Motor neuron (in vitro differentiated cells): Measurements from ENCODE around the gene COL6A1. TPM values are rescaled to one million over a fixed set of nuclear protein-coding genes. Genes with fewer than 3 reads are reported as not detected.

ENCODE experiments used
- ATAC-seq, 8 experiments: fragments of 200-7000 bp; cut with Tn5 transposase; replicated peaks in 6 of 8; 2 replicates each; pipeline ENCODE4 v1.8.0; 2021; ENCODE audit warnings: mild to moderate bottlenecking in 8 of 8, moderate library complexity in 8 of 8
- H3K27ac ChIP-seq, 2 donors: fragments of 250-450 bp; sonication (Bioruptor Pico); 2 replicates each; pipeline ENCODE4 v1.9.0; 2021; ENCODE audit warnings: antibody characterized with exemption in 2 of 2, mild to moderate bottlenecking in 2 of 2, moderate library complexity in 1 of 2
- H3K4me1 ChIP-seq, 2 donors: fragments of 250-450 bp; sonication (Bioruptor Pico); replicated peaks in 1 of 2; 2 replicates each; pipeline ENCODE4 v1.6.1; 2021; ENCODE audit warnings: antibody characterized with exemption in 2 of 2, mild to moderate bottlenecking in 2 of 2, moderate library complexity in 1 of 2
- H3K4me3 ChIP-seq, 5 donors: fragments of 250-450 bp; sonication (Bioruptor Pico); 2 replicates each; pipeline ENCODE4 v1.9.0; 2021; ENCODE audit warnings: antibody characterized with exemption in 5 of 5, mild to moderate bottlenecking in 5 of 5, moderate library complexity in 4 of 5
- WGBS, 10 experiments: fragments of 450-650 bp; shearing (Covaris generic); methylation state at CpG; one replicate each; pipeline ENCODE4 v1.0.0; 2022; 5-methylcytosine and 5-hydroxymethylcytosine counted together
- in situ Hi-C, 9 experiments: fragments of 400-800 bp; cut with MboI; loops; one replicate each; pipeline ENCODE4 v1.15.0; 2021; ENCODE audit warnings: low sequenced_read_pairs in 9 of 9, low pct_unique_long_range_greater_than_20kb in 2 of 9; ENCODE audit not compliant: unreplicated experiment in 9 of 9
- total RNA-seq, 8 experiments: library from RNA; unstranded; fragments of 300-600 nt; gene quantifications; 2 replicates each; pipeline versions ENCODE4 v1.2.3 to v1.2.4, GENCODE V29; 2022

COL6A1 gene
- total RNA-seq, 8 experiments from 2014 or later: 12.4 to 184 (median 81.7) TPM

DNA sequence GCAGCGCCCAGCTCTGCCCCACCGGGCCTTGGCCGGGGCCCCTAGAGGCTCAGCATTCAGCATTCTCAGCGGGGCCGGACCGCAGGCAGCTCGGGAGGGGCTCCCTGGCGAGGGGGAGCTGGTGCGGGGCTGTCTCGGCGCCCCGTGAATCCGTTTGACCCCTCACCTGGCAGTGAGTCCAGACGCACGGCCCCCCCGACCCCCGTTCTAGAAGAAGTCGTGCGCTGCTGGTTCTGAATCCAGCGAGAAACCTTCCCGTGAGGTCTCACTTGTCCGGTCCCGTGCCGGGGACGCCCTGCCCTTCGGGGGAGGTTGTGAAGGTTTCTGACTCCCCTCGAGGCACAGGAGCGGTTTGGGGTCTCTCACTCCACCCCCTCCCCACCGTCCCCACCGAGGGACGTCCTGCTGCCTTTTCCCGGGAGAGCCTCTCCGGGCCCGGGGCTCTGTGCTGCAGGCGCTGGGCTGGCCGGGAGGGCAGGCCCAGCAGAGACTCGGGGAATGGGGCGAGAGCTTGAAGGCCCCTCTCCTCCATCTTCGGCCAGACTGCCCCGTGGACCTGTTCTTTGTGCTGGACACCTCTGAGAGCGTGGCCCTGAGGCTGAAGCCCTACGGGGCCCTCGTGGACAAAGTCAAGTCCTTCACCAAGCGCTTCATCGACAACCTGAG lies 655 bp downstream of the COL6A1 start:
- H3K4me1 ChIP-seq: peaks cover 16 to 30% of the 10 kb centered on the region in 2 donors
- H3K27ac ChIP-seq: peak overlapping the region; percentile 88 to 90
- peak; percentile 3 to 39 (median 34) for ATAC-seq
- no CpG with 5 or more reads among the region's 45 CpGs for WGBS, 10 experiments
- H3K4me3 ChIP-seq: peak overlapping the region; percentile 45 to 98 (median 86)
- in situ Hi-C loops: loop anchor here in 1 of 9 experiments (25.0 kb wide), 1 partner anchor 205 kb away; the partner anchor contains the start of gene SPATC1L

DNA sequence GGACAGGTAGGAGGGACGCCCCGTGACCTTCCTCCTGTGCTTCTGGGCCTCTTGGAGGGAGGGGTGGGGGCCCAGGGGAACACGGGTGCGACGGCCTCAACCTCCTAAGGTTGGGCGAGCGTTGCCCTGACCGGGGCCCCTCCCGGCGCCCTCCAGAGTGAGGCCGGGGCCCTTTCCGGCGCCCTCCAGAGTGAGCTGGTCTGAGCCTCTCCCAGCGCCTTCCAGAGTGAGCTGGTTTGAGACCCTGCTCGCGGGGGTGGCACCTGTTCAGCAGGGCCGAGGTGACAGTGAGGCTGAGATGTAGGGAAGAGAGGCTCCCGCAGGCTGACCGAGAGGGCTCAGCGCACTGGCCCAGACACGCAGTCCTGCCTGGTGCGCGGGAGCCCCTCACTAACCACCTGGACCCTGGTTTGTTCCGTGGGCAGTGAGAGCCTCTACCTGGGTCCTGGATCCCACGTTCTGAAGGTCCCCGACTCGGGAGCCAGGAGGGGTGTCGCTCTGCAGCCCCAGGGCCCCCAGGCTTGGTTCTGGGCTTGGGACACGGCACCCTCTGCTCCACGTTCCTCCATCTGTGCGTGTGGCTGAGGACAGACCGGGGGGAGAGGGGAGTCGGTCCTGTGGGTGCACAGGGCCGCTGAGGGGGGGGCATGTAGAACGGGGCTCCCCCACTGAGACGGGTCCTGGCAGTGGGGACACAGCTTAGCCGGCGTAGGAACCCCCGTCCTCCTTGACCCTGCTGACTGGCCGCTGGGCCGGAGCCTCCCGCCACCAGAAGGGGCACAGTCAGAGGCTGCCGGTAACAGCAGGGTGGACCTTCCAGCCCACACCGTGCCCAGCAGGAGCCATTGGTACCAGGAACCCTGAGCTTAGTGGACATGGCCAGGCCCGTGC lies 1.4 kb downstream of the COL6A1 start:
- Histone ChIP-seq H3K4me1 (peaks cover 13 to 27% of the 10 kb centered on the region in 2 donors), H3K4me3 (peak overlapping the region; percentile 45 to 98 (median 86)), H3K27ac (peak overlapping the region; percentile 25 to 90)
- peak in 6 of 8 experiments; percentile 1 to 56 (median 45) for ATAC-seq
- WGBS, 10 experiments: 20% methylated on average over 1 of the region's 45 CpGs; no CpG with 5 or more reads in 8 of the 10 experiments
- in situ Hi-C loops: loop anchor here in 1 of 9 experiments (25.0 kb wide), 1 partner anchor 204 kb away; the partner anchor contains the start of gene SPATC1L

DNA sequence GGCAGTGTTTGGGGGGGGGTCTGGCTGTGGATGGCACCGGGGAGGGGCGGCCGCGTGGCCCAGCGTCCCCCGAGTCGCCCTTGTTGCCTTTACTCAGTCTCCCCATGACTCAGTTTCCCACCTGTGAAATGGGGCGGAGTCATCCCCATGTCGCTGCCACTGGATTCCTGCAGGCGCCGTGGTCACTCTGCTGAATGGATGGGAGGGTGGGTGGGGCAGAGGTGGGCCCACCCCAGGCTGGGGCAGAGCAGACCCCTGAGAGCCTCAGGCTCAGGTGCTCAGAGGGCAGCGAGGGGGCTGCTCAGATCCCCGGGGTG lies 2.0 kb downstream of the COL6A1 start:
- ATAC-seq: no peak
- in situ Hi-C loops: loop anchor here in 1 of 9 experiments (25.0 kb wide), 1 partner anchor 204 kb away; the partner anchor contains the start of gene SPATC1L
- H3K4me3 ChIP-seq: peak overlapping the region in 4 of 5 donors; percentile 80 to 98 (median 90)
- H3K27ac ChIP-seq: peak overlapping the region in 1 of 2 donors; percentile 25
- peaks cover 10 to 22% of the 10 kb centered on the region in 2 donors for H3K4me1 ChIP-seq
- WGBS, 10 experiments: no CpG with 5 or more reads among the region's 13 CpGs

DNA sequence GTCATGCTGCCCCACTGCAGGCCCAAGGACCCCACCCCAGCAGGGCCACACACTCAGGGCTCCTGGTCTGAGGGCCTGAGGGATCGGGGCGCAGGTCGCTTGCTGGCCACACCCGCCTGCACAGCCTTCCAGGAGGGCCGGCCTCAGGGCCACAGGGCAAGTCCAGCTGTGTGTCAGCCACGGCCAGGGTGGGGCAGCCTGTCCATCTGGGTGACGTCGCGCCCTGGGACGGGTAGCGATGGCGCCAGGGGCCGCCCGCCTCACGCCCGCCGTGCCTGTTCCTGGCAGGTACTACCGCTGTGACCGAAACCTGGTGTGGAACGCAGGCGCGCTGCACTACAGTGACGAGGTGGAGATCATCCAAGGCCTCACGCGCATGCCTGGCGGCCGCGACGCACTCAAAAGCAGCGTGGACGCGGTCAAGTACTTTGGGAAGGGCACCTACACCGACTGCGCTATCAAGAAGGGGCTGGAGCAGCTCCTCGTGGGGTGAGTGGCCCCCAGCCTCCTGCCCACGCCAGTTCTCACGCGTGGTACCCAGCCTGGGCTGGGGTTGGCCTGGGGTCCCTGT lies 2.5 kb downstream of the COL6A1 start:
- peak in 3 of 8 experiments; percentile 12 to 66 (median 62) for ATAC-seq
- in situ Hi-C loops: loop anchor here in 1 of 9 experiments (25.0 kb wide), 1 partner anchor 203 kb away; the partner anchor contains the start of gene SPATC1L

DNA sequence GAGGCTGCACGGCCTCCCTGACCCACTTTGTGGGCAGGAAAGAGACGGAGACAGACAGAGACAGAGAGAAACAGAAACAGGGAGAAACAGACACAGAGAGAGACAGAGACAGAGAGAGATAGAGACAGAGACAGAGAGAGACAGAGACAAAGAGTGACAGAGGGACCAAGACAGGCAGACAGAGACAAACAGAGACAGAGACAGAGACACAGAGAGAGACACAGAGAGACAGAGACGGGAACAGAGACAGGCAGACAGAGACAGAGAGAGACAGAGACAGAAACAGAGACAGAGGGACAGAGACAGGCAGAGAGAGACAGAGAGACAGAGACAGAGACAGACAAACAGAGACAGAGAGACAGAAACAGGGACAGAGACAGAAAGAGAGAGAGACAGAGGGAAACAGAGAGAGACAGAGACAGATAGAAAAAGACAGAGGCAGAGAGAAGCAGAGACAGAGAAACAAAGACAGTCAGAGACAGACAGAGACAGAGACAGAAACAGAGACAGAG lies 3.1 kb downstream of the COL6A1 start:
- Histone ChIP-seq H3K27ac (no peak overlapping the region), H3K4me1 (peaks cover 5 to 12% of the 10 kb centered on the region in 2 donors), H3K4me3 (no peak overlapping the region)
- WGBS, 10 experiments: 17 to 83% (median 65%) methylated on average over 1 to 3 of the region's 3 CpGs; no CpG with 5 or more reads in 1 of the 10 experiments
- no peak for ATAC-seq
- in situ Hi-C loops: loop anchor here in 1 of 9 experiments (25.0 kb wide), 1 partner anchor 203 kb away; the partner anchor contains the start of gene SPATC1L

More for the DNA sequence above, 2.5 kb downstream of the COL6A1 start:
- Histone ChIP-seq H3K4me1 (peaks cover 7 to 18% of the 10 kb centered on the region in 2 donors), H3K4me3 (no peak overlapping the region), H3K27ac (no peak overlapping the region)
- 4 to 100% (median 55%) methylated on average over 1 to 21 of the region's 38 CpGs; no CpG with 5 or more reads in 6 of the 10 experiments for WGBS, 10 experiments

DNA sequence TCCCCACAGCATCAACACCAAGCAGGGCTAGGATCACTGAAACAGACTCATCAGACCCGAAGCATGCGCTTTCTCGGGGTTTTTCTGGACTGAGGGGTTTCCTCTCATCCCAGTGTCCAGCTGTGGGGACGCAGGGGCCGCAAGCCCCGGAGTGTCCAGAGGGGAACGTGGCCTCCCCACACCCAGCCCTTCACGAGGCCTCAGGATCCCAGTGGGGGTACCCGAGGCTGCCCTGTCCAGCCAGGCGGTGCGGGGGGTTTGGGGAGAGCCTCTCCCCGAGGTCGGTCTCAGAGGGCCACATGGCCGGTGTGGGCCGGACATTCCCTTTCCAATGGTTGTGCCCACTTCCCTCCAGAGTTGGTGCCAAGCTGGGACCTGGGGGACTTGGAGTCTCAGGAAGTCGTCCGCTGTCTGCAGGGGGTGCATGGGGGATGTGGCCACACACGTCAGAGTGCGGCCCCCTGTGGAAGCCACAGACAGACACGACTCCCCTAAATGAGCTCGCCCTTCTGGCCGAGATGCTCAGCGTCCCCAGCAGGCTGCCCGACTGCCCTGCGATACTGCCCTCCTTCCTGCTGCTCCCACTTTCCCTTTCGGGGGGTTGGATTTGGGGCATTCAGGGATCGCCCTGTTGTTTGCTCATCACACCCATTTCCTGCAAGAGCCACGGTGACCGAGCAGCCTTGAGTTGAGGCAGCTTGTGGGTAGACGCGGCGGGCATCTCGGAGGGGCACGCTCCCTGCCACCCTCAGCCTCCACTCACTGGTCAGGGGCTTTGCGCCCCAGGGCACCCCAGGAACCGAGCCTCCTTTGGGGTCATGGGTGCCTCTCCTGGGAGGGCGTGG lies 4.1 kb downstream of the COL6A1 start:
- 74 to 100% (median 83%) methylated on average over 1 to 6 of the region's 37 CpGs; no CpG with 5 or more reads in 2 of the 10 experiments for WGBS, 10 experiments
- H3K27ac ChIP-seq: no peak overlapping the region
- in situ Hi-C loops: loop anchor here in 1 of 9 experiments (25.0 kb wide), 1 partner anchor 202 kb away; the partner anchor contains the start of gene SPATC1L
- H3K4me1 ChIP-seq: peaks cover 5 to 12% of the 10 kb centered on the region in 2 donors
- no peak for ATAC-seq
- no peak overlapping the region for H3K4me3 ChIP-seq

DNA sequence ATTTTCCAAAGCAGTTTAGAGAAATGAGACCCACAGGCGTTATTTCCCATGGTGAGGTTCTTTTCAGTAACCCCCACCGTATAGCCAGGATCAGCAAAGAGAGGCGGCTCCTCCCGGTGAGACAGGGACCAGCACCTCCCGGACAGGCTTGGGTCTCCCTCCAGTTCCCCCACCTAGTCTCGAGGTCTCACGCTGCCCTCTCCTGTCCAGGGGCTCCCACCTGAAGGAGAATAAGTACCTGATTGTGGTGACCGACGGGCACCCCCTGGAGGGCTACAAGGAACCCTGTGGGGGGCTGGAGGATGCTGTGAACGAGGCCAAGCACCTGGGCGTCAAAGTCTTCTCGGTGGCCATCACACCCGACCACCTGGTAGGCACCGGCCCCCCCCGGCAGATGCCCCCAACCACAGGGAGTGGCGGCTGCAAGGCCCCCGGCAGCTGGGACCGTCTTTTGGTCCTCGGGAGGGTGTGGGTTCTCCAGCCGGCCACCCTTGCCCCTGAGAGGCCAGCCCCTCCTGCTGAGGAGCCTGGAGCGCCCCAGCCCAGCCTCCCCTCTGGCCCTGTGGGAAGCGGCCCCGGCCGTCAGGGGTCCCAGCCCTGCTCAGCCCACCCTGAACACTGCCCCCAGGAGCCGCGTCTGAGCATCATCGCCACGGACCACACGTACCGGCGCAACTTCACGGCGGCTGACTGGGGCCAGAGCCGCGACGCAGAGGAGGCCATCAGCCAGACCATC lies 4.9 kb downstream of the COL6A1 start:
- ATAC-seq: no peak
- Histone ChIP-seq H3K27ac (no peak overlapping the region), H3K4me1 (peaks cover 5 to 9% of the 10 kb centered on the region in 2 donors), H3K4me3 (no peak overlapping the region)
- 100% methylated on average over 1 to 3 of the region's 36 CpGs; no CpG with 5 or more reads in 7 of the 10 experiments for WGBS, 10 experiments
- in situ Hi-C loops: loop anchor here in 1 of 9 experiments (25.0 kb wide), 1 partner anchor 201 kb away; the partner anchor contains the start of gene SPATC1L

DNA sequence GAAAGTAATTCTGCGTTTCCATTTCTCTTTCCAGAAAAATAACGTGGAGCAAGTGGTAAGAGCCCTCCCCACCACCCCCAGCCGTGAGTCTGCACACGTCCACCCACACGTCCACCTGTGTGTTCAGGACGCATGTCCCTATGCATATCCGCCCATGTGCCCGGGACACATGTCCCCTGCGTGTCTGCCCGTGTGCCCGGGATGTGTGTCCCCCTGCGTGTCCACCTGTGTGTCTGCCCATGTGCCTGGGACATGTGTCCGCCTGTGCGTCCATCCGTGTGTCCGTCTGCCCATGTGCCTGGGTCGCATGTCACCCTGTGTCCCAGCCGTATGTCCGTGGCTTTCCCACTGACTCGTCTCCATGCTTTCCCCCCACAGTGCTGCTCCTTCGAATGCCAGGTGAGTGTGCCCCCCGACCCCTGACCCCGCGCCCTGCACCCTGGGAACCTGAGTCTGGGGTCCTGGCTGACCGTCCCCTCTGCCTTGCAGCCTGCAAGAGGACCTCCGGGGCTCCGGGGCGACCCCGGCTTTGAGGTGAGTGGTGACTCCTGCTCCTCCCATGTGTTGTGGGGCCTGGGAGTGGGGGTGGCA lies 5.6 kb downstream of the COL6A1 start:
- WGBS, 10 experiments: 100% methylated on average over 1 of the region's 29 CpGs; no CpG with 5 or more reads in 9 of the 10 experiments
- H3K4me1 ChIP-seq: peaks cover 5 to 9% of the 10 kb centered on the region in 2 donors
- no peak overlapping the region for H3K4me3 ChIP-seq
- ATAC-seq: no peak
- in situ Hi-C loops: loop anchor here in 1 of 9 experiments (25.0 kb wide), 1 partner anchor 200 kb away; the partner anchor contains the start of gene SPATC1L
- no peak overlapping the region for H3K27ac ChIP-seq

DNA sequence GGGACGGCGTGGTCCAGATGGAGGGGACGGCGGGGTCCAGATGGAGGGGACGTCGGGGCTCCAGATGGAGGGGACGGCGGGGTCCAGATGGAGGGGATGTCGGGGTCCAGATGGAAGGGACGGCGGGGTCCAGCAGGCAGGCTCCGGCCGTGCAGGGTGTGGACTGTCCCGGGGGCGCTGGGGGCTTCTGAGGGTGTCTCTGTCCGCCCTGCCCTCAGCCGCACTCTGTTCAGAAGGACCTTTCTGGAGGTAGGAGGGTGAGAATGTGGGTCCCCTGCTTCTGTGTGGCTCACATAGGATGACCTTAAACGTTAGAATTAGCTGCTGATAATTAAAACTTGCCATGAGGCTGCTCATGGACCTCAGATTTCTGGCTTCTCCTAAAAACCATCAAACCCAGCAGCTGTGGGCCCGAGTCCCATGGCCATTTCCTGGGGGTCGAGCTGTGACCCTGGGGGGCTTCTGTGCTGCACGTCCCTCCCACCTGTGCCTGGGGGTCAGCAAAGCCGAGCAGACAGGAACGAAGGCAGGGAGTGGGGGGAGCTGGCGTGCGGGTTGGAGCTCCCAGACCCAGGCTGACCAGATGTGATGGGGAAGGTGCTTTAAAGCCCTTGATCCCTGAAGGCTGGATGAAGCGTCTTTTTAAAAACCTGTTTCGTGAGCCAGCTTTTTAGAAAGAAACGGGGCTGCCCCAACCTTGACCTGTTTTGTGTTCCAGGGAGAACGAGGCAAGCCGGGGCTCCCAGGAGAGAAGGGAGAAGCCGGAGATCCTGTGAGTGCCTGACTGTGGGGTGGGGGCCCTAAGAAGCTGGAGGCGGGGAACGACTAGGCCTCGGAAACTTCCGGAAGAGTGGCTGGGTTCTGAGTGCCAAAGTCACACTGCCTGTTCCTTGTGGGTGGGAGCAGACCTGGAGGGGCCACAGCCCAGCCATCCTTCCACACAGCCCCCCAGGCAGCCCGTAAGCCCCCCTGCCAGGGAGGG lies 7.1 kb downstream of the COL6A1 start:
- 0 to 100% (median 85%) methylated on average over 1 to 4 of the region's 36 CpGs; no CpG with 5 or more reads in 5 of the 10 experiments for WGBS, 10 experiments
- no peak overlapping the region for H3K27ac ChIP-seq
- H3K4me1 ChIP-seq: peaks cover 0 to 2% of the 10 kb centered on the region in 2 donors
- in situ Hi-C loops: loop anchor here in 1 of 9 experiments (25.0 kb wide), 1 partner anchor 199 kb away; the partner anchor contains the start of gene SPATC1L
- no peak overlapping the region for H3K4me3 ChIP-seq
- ATAC-seq: no peak
